Body of pancreas (tissue), 4 donors: ENCODE measurements around the gene PADI6. TPM values are rescaled to one million over a fixed set of nuclear protein-coding genes. Genes with fewer than 3 reads are reported as not detected.

Experiments used
- ATAC-seq: fragments of 150-250 bp; one replicate; pipeline ENCODE4 v1.9.1; 2016
- DNase-seq, 4 donors: peaks; one replicate each; pipeline ENCODE4 v3.0.0-alpha.2; 2019
- H3K27ac ChIP-seq, 4 donors: fragments of 200-600 bp; sonication (generic); 1 replicate in 3 of 4; 2 replicates in 1 of 4; pipeline versions ENCODE4 v1.5.1 to v1.6.1; 2016 to 2019; ENCODE audit warnings: mild to moderate bottlenecking in 1 of 4, mixed read lengths in 1 of 4, moderate library complexity in 1 of 4
- H3K27me3 ChIP-seq, 2 donors: fragments of 200-600 bp; sonication (generic); one replicate each; pipeline ENCODE4 v1.6.0; 2016; ENCODE audit warnings: mild to moderate bottlenecking in 1 of 2
- H3K36me3 ChIP-seq, 2 donors: fragments of 200-600 bp; sonication (generic); replicated peaks in 1 of 2; 2 replicates each; pipeline ENCODE4 v1.5.1; 2016; ENCODE audit warnings: low read depth in 2 of 2; ENCODE audit not compliant: insufficient read depth in 1 of 2
- H3K4me1 ChIP-seq: fragments of 200-600 bp; sonication (generic); one replicate; pipeline ENCODE4 v1.6.0; 2016
- H3K4me3 ChIP-seq, 2 donors: fragments of 200-600 bp; sonication (generic); 1 replicate in 1 of 2; 2 replicates in 1 of 2; pipeline ENCODE4 v1.5.1; 2016 to 2019
- H3K9me3 ChIP-seq, 3 donors: fragments of 200-600 bp; sonication (generic); 1 replicate in 2 of 3; 2 replicates in 1 of 3; pipeline ENCODE4 v1.5.1; 2016
- CTCF ChIP-seq, 7 experiments: fragments of 450-650 bp in 4 of 7; fragments of 200-600 bp in 3 of 7; sonication (generic) in 3 of 7; IDR thresholded peaks; one replicate each; pipeline ENCODE4 v1.5.1; 2016 to 2019; ENCODE audit warnings: antibody characterized with exemption in 7 of 7
- POLR2A ChIP-seq, 3 donors: fragments of 450-650 bp; IDR thresholded peaks; one replicate each; pipeline ENCODE4 v1.6.1; 2016; ENCODE audit warnings: antibody characterized with exemption in 3 of 3, mild to moderate bottlenecking in 2 of 3
- WGBS, 2 donors: methylation state at CpG; one replicate each; pipeline ENCODE4 v1.1.5; 2017; 5-methylcytosine and 5-hydroxymethylcytosine counted together
- intact Hi-C: fragments of 100-400 bp; cut with DNase I; formaldehyde crosslinking; loops from one replicate; pipeline ENCODE4 v1.15.1; 2023
- total RNA-seq, 2 donors: library from RNA; depleted of rRNA; stranded (reverse); fragments of >200 nt; gene quantifications; one replicate each; pipeline ENCODE4 v1.1.0, GENCODE V29; 2016

Gene PADI6
- total RNA-seq, 2 donors from 2014 or later, result not detected

GRCh38 chr1:17381161-17381560, 9.2 kb downstream of the PADI6 start:
- DNase-seq (no peak), ATAC-seq (no peak)
- intact Hi-C loops, result no loop called here
- no peak overlapping the region for H3K4me3 ChIP-seq
- TF ChIP-seq CTCF (IDR thresholded peaks at IDR 0.05) (no peak), POLR2A (IDR thresholded peaks at IDR 0.05) (no peak)
- H3K9me3 ChIP-seq, result no peaks in the 10 kb centered on the region
- WGBS, 2 donors, result 50 to 91% methylated on average over 2 of the region's 2 CpGs
- no peaks in the 10 kb centered on the region for H3K36me3 ChIP-seq
- no peak overlapping the region for H3K27ac ChIP-seq
- no peaks in the 10 kb centered on the region for H3K27me3 ChIP-seq
- no peaks in the 10 kb centered on the region for H3K4me1 ChIP-seq

- H3K36me3 ChIP-seq, result no peaks in the 10 kb centered on the region
- no peak overlapping the region for H3K4me3 ChIP-seq
- H3K27me3 ChIP-seq, result no peaks in the 10 kb centered on the region
- intact Hi-C loops, result no loop called here
- no peak for TF ChIP-seq CTCF (IDR thresholded peaks at IDR 0.05)
- TF ChIP-seq POLR2A (IDR thresholded peaks at IDR 0.05), result no peak
- DNase-seq, result no peak
- H3K27ac ChIP-seq, result no peak overlapping the region
- WGBS, 2 donors, result 55 to 68% methylated on average over 9 to 10 of the region's 10 CpGs
- H3K9me3 ChIP-seq, result no peaks in the 10 kb centered on the region
- ATAC-seq, result no peak
- H3K4me1 ChIP-seq, result no peaks in the 10 kb centered on the region
Observed at GRCh38 chr1:17392199-17392740, 20.3 kb downstream of the PADI6 start.

GRCh38 chr1:17393230-17393629, 21.2 kb downstream of the PADI6 start:
- Histone ChIP-seq H3K4me1 (no peaks in the 10 kb centered on the region), H3K9me3 (no peaks in the 10 kb centered on the region), H3K4me3 (no peak overlapping the region), H3K36me3 (no peaks in the 10 kb centered on the region), H3K27me3 (no peaks in the 10 kb centered on the region), H3K27ac (no peak overlapping the region)
- DNase-seq (no peak), ATAC-seq (no peak)
- intact Hi-C loops, result no loop called here
- TF ChIP-seq CTCF (IDR thresholded peaks at IDR 0.05) (no peak), POLR2A (IDR thresholded peaks at IDR 0.05) (no peak)
- WGBS, 2 donors, result 60 to 71% methylated on average over 8 of the region's 8 CpGs

- no peak overlapping the region for H3K27ac ChIP-seq
- WGBS, 2 donors, result 66 to 67% methylated on average over 2 to 7 of the region's 7 CpGs
- H3K27me3 ChIP-seq, result no peaks in the 10 kb centered on the region
- no peaks in the 10 kb centered on the region for H3K36me3 ChIP-seq
- H3K4me1 ChIP-seq, result no peaks in the 10 kb centered on the region
- no peak for ATAC-seq
- intact Hi-C loops, result no loop called here
- peak in 1 of 4 donors; percentile 18 for DNase-seq
- no peaks in the 10 kb centered on the region for H3K9me3 ChIP-seq
- TF ChIP-seq POLR2A (IDR thresholded peaks at IDR 0.05) (no peak), CTCF (IDR thresholded peaks at IDR 0.05) (no peak)
- H3K4me3 ChIP-seq, result no peak overlapping the region
Observed at GRCh38 chr1:17397910-17398695, 26.1 kb downstream of the PADI6 start.
